HUES48 (cell line): Measurements from ENCODE around the gene PTCHD4.

Source experiments
- H3K27ac ChIP-seq: one replicate; pipeline ENCODE4 v1.7.0; 2013; ENCODE audit warnings: low read depth, low read length, inconsistent platforms
- H3K27me3 ChIP-seq: 2 replicates; pipeline ENCODE4 v1.6.1; 2013; ENCODE audit warnings: mild to moderate bottlenecking, low read length; ENCODE audit not compliant: control insufficient read depth, insufficient read depth
- H3K36me3 ChIP-seq: 2 replicates; pipeline ENCODE4 v1.6.1; 2013; ENCODE audit warnings: low read length; ENCODE audit not compliant: control insufficient read depth, insufficient read depth
- H3K4me1 ChIP-seq: 2 replicates; pipeline ENCODE4 v1.6.1; 2013; ENCODE audit warnings: mild to moderate bottlenecking, low read length; ENCODE audit not compliant: control insufficient read depth, insufficient read depth
- H3K4me3 ChIP-seq: 2 replicates; pipeline ENCODE4 v1.5.1; 2013; ENCODE audit warnings: mild to moderate bottlenecking, low read depth, low read length
- H3K9ac ChIP-seq: 2 replicates; pipeline ENCODE4 v1.6.1; 2013; ENCODE audit warnings: mild to moderate bottlenecking, low read depth, low read length, moderate library complexity
- H3K9me3 ChIP-seq: 2 replicates; pipeline ENCODE4 v1.6.1; 2013; ENCODE audit warnings: low read length; ENCODE audit not compliant: control insufficient read depth, insufficient read depth

Gene PTCHD4

DNA sequence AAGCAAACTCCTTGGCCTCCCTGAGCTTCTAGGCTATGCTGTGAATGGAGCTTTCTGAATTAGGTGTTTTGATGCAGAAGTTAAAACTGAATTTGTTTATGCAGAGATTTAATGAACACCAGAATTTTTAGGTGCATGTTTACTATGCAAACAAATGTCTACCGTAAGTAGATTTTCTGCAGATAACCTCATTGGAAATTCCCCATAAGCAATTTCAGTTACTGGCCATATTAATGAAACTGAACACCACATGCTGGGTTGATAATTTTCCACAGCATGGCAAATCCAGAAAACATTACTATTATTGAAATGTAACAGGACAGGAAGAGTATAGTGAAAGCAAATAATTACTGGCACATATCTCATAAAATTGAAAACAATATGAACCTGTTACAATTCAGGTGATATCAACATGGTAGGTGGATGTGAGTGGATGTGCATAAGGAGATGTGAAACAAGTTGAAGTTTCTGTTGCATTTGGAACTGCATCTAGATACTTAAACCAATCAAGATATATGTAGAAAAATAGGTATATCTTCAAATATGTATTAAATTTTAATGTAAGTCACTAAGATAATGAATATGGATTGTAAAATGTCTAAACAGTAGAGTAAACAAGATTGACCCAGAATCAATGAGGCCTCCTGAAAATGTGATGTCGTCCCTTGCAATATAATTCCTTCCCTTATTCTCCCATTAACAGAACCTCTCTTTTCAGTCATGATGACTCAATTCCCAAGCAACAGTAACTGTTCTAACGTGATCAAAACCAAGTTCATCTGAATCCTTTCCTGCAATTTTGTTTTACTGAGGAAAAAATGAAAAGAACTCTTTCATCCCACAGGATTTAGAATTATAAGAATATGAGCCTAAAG lies 11.0 kb downstream of the PTCHD4 start:
- 0 out of 2 replicates have a peak, but pooled peaks cover 9% of the 10 kb centered on the region for H3K4me1 ChIP-seq
- no peaks in the 10 kb centered on the region for H3K27me3 ChIP-seq
- no peak overlapping the region for H3K4me3 ChIP-seq
- no peaks in the 10 kb centered on the region for H3K36me3 ChIP-seq
- no peak overlapping the region for H3K27ac ChIP-seq
- H3K9me3 ChIP-seq, result peaks cover 3% of the 10 kb centered on the region; the same call in 1 of the 2 replicates
- no peak overlapping the region for H3K9ac ChIP-seq

DNA sequence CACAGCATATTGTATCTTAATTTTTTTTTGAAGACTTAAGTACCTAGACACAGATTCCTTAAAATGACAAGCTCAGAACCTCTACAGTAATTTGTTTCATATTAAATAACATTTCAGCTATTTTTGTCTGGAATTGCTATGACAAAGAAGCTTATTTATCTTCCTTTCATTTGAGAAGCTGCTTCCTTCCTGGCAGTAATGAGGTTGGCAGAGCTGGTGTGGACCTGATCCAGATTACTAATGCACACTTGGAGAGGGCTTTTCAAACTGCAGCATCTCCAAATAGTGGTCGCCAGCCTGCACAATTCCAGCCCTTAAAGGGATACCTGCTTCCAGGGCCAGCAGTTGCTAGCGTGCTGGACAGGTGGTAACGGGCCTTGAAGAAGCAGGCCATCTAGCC lies 12.1 kb downstream of the PTCHD4 start:
- H3K27me3 ChIP-seq, result no peaks in the 10 kb centered on the region
- H3K4me3 ChIP-seq, result no peak overlapping the region
- H3K27ac ChIP-seq, result no peak overlapping the region
- H3K9me3 ChIP-seq, result peaks cover 3% of the 10 kb centered on the region; the same call in 1 of the 2 replicates
- no peak overlapping the region for H3K9ac ChIP-seq
- no peaks in the 10 kb centered on the region for H3K36me3 ChIP-seq
- 0 out of 2 replicates have a peak, but pooled peaks cover 9% of the 10 kb centered on the region for H3K4me1 ChIP-seq

DNA sequence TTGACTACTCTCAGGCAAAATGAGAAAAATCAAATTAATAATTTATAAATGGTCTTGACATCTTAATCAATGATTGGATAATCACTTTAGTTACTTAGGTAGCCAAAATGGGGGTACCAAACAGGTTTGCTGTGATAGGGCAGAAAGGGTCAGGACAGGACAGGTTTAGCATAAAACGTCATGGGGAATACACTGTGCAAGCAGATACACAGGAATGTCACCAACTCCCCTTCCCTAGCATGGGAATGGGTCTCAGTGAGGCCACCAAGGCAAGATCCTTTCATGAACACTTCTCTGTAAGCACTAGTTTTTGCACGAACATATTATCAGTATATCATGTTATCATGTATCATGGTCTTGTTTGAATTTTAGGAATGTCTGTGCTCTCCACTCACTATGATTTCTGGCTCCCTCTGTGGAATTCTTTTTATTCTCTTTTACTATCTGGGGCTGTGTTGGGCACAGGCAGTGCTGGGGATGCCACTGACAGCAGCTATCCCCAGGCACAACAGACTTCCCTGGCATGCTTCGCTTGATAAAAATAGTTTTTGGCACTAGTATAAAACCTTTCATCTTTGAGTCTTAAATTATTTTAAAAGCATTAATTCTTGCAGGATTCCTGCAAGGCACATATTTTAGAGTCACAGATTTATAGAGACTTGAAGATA lies 18.3 kb downstream of the PTCHD4 start:
- H3K27me3 ChIP-seq, result no peaks in the 10 kb centered on the region

DNA sequence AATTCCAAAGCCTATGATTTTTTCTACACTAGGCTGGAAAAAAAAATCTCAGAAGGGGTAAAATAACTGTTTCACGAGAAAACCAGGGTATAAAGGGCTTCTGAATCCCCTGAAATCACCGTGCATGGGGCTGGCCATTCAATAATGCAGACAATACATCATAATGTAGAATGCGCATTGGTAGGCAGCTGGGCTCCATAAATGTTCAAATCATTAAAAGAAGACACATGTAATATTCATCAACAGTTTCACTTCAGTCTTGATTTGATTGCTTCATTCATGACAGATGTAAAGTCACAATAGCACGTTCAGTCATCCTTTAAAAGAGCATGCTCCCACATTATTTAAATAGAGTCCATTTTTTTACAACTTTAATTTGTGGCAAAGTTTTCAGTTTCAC lies 20.5 kb downstream of the PTCHD4 start:
- H3K4me3 ChIP-seq, result no peak overlapping the region
- no peaks in the 10 kb centered on the region for H3K9me3 ChIP-seq
- no peak overlapping the region for H3K27ac ChIP-seq
- H3K36me3 ChIP-seq, result no peaks in the 10 kb centered on the region; the same call in 1 of the 2 replicates
- H3K27me3 ChIP-seq, result no peaks in the 10 kb centered on the region
- H3K9ac ChIP-seq, result no peak overlapping the region
- H3K4me1 ChIP-seq, result no peaks in the 10 kb centered on the region

More for the DNA sequence above, 18.3 kb downstream of the PTCHD4 start:
- Histone ChIP-seq H3K27ac (no peak overlapping the region), H3K36me3 (no peaks in the 10 kb centered on the region), H3K9ac (no peak overlapping the region), H3K4me1 (no peaks in the 10 kb centered on the region), H3K9me3 (no peaks in the 10 kb centered on the region), H3K4me3 (no peak overlapping the region)

DNA sequence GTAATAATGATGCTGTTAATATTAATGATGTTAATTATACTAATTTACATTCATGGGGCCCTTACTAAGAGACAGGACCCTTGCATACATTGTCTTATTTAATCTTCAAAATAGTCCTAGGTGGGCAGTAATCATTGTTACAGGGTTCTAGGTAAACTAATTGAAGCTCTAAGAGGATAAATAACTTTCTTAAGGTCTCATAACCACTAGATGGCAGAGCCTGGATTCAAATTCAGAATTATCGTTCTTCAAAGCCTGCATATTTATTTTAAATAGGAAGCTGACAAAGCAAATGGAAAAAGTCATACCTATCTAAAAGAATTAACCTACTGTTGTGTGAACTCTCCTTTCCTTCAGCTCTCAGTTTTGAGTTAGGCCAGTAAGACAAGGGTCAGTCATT lies 23.5 kb downstream of the PTCHD4 start:
- Histone ChIP-seq H3K36me3 (no peaks in the 10 kb centered on the region; the same call in 1 of the 2 replicates), H3K4me1 (no peaks in the 10 kb centered on the region), H3K4me3 (no peak overlapping the region), H3K27me3 (no peaks in the 10 kb centered on the region), H3K27ac (no peak overlapping the region), H3K9ac (no peak overlapping the region), H3K9me3 (peaks cover 7% of the 10 kb centered on the region; the same call in 1 of the 2 replicates)

DNA sequence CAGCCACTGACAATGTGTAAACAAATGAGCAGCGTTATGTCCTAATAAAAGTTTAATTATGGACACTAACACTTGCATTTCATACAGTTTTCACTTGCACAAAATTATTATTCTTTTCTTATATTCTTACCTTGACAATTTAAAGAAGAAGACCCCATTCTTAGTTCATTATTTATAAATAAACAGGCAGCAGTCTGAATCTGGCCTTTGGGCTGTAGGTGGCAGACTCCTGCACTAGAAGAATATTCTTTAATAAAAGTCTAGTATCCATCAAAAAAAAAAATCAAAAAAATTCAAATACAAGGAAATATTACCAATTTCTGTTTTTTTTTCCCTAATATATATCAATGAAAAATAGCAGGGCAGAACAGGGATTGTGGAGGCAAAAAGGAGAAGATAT lies 24.8 kb downstream of the PTCHD4 start:
- no peak overlapping the region for H3K9ac ChIP-seq
- no peak overlapping the region for H3K27ac ChIP-seq
- no peaks in the 10 kb centered on the region; the same call in 1 of the 2 replicates for H3K36me3 ChIP-seq
- H3K4me3 ChIP-seq, result no peak overlapping the region
- H3K27me3 ChIP-seq, result no peaks in the 10 kb centered on the region
- peaks cover 7% of the 10 kb centered on the region; the same call in 1 of the 2 replicates for H3K9me3 ChIP-seq
- H3K4me1 ChIP-seq, result no peaks in the 10 kb centered on the region

DNA sequence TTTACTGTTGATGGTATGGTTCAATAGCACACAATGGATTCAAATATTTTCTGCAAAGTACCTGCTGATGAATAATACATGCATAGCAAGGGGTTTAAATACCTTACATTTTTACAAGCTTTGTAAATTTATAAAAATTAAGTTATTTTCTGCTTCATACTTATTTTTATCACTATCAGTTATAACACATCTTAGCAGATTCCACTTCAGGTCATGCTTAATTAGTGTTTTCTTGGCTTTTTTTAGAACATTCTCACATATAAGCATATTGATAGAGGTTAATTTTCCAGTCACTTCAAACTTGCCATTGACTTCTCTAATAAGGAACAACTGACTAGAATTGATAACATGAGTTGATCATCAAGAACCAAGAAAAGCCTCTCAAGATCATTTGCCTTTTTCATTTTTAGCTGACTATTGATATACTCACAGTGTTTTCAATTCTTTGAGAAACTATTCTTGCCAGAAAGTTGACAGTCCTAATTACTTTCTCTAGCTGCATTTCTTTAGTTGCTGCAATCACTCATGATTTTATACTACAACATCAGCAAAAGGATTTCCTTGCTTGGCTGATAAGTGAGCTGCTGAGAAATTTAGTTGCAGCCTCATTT lies 25.8 kb downstream of the PTCHD4 start:
- Histone ChIP-seq H3K36me3 (no peaks in the 10 kb centered on the region; the same call in 1 of the 2 replicates), H3K4me3 (no peak overlapping the region), H3K9ac (no peak overlapping the region), H3K9me3 (peaks cover 7% of the 10 kb centered on the region; the same call in 1 of the 2 replicates), H3K27ac (no peak overlapping the region), H3K4me1 (no peaks in the 10 kb centered on the region), H3K27me3 (no peaks in the 10 kb centered on the region)

DNA sequence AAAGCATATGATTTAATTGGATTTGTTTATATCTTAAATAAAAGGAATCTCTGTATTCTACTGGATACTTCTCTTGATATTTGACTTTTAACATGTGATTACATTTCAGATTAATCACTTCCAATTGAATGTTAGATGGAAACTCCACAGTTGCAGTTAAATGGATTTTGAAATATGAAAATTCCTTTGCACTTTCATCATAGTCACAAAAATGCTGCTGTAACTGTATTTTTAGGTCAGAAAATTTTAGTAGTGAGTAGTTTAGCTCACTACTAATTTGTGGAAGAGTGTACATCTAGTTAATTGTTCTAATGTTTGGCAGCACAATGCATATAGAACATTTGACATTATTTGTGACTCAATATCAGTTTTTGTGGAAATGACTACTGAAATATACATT lies 26.8 kb downstream of the PTCHD4 start:
- H3K4me3 ChIP-seq, result no peak overlapping the region

DNA sequence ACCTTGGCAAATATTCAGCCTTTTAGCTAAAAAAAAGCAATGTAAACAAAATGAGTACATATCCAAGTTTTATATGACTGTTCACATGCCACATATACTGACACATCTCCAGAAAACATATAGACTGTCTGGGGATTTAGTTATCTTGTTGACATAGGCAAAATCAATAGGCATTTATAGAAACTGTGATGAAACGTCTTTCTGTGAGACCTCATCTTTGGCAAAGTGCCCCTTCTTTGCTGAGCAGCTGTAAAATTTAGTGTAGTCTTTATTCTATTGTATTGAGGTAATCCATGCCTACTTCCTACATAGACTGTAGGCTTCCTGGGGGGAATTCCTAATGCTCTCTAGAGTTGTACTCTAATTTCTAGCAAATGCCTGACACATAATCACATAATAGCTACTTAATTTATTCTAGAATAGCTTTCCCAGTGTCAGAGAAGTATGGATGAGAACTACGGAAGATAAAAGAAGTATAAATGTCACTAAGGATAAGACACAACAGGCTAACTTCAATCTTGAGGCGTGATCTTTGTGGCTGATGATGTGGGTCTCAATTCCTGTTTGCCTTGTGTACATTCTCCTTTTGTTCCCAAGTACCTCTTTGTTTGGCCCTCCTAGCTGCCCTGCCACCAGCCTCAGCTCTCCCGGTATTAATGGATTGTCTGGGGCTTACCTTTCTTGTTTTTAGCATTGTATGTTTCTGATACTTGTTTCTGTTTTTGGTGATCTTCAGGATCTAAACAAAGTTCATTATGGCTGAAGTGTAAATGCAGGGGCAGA lies 30.6 kb downstream of the PTCHD4 start:
- Histone ChIP-seq H3K9me3 (peaks cover 6% of the 10 kb centered on the region; the same call in 1 of the 2 replicates), H3K4me1 (no peaks in the 10 kb centered on the region), H3K27ac (no peak overlapping the region), H3K27me3 (no peaks in the 10 kb centered on the region), H3K4me3 (no peak overlapping the region), H3K36me3 (no peaks in the 10 kb centered on the region), H3K9ac (no peak overlapping the region)

More for the DNA sequence above, 26.8 kb downstream of the PTCHD4 start:
- peaks cover 7% of the 10 kb centered on the region; the same call in 1 of the 2 replicates for H3K9me3 ChIP-seq
- no peak overlapping the region for H3K27ac ChIP-seq
- H3K27me3 ChIP-seq, result no peaks in the 10 kb centered on the region
- H3K9ac ChIP-seq, result no peak overlapping the region
- H3K36me3 ChIP-seq, result no peaks in the 10 kb centered on the region; the same call in 1 of the 2 replicates
- H3K4me1 ChIP-seq, result no peaks in the 10 kb centered on the region

DNA sequence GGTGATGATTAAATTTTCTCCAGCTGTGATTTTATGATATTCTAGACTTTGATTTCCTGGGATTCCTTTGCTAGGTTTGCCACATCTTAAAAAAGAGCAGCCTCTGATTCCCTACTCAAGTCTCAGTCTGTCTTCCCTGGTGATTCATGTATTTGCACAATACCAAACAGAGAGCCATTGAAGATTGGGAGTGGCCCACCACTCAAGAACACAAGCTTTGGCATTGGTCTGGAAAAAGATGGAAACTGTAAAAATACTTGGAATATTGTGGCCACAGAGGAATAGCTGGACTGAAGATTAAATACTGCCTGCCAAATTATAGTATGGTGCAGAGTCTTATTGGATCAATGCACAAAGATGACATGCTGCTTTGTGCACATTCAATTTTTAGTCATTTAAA lies 32.9 kb downstream of the PTCHD4 start:
- Histone ChIP-seq H3K9ac (no peak overlapping the region), H3K36me3 (no peaks in the 10 kb centered on the region), H3K9me3 (no peaks in the 10 kb centered on the region), H3K4me3 (no peak overlapping the region), H3K27me3 (no peaks in the 10 kb centered on the region), H3K4me1 (peaks cover 8% of the 10 kb centered on the region; the same call in 1 of the 2 replicates), H3K27ac (no peak overlapping the region)
